ENCODE data around the gene PRKAR1B. TPM values are rescaled to one million over a fixed set of nuclear protein-coding genes. Genes with fewer than 3 reads are reported as not detected.

Gene PRKAR1B
- total and polyA plus RNA-seq, 8 donors = 2.5 to 8.4 (median 5.3) TPM

DNA sequence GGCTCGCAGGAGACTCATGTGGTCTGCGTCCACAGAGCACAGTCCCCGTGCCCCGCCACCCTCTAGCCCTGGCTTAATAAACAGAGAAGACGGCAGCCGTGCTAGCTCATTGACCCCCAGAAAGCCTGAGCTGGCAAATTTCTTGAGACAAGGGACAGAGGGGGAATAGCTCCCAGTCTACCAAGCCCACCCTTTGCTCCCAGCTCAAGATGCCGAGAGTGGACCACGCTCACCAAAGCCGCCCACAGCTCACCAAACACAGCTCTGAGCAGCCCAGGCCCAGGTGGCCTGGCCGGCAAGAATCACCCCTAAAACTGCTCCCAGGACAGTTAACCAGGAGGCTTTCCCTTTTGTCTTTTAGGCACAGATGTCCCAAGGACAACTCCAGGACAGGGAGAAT lies 212.8 kb downstream of the PRKAR1B start:
- H3K27me3 ChIP-seq = no peaks in the 10 kb centered on the region
- intact Hi-C loops (cut with DNase I) = loop anchor here in 1 of 3 donors (5.0 kb wide), 1 partner anchor 177 kb away; no protein-coding TSS in a partner anchor
- H3K9me3 ChIP-seq = no peaks in the 10 kb centered on the region
- H3K4me3 ChIP-seq = peak overlapping the region in 2 of 4 donors; percentile 31 to 100
- ATAC-seq (no peak), DNase-seq (peak in 2 of 6 donors; percentile 35 to 71), FAIRE-seq (no peak)
- peak overlapping the region in 3 of 4 donors; percentile 10 to 39 (median 26) for H3K27ac ChIP-seq
- peaks cover 9 to 25% (median 10%) of the 10 kb centered on the region in 3 donors for H3K4me1 ChIP-seq
- TF ChIP-seq CTCF (IDR thresholded peaks at IDR 0.05) = no peak
- 78 to 81% methylated on average over 10 of the region's 10 CpGs for WGBS, 2 donors
- H3K36me3 ChIP-seq = peaks cover 3 to 25% (median 8%) of the 10 kb centered on the region in 3 donors

DNA sequence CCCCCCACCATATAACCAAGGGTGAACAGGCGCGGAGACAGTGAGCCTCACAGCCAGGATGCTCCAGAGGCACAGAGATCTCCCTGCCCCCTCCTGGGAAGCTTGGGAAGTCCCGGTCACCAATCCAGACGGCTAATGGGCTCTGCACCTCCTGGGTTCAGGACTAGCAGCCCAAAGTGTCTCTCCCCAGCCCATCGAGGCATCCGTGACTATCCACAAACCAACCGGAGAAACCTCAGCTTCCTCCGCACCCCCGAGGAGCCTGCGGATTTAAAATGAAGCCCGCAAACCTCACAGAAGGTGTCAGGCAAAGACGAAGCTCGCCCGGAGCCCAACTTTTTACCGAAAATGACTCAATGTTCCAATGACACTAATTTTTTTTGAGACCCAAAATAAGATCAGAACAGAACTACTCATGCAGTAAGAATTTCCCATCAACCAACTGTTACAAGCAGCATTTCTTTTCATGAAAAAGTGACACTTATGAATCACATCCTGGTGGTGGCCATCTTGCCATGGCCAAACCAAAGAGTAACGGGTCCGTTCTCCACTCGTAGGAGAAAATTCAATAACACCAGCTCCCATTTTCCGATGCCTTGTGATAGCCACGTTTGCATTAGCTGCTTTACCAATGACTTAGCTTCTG lies 213.4 kb downstream of the PRKAR1B start:
- peak; percentile 6 to 38 (median 22) for ATAC-seq
- peak overlapping the region in 2 of 4 donors; percentile 31 to 100 for H3K4me3 ChIP-seq
- no peak for FAIRE-seq
- no peak for DNase-seq
- 63 to 72% methylated on average over 20 of the region's 20 CpGs for WGBS, 2 donors
- no peaks in the 10 kb centered on the region for H3K9me3 ChIP-seq
- H3K27ac ChIP-seq = peak overlapping the region in 3 of 4 donors; percentile 10 to 26 (median 22)
- no peaks in the 10 kb centered on the region for H3K27me3 ChIP-seq
- TF ChIP-seq CTCF (IDR thresholded peaks at IDR 0.05) = no peak
- intact Hi-C loops (cut with DNase I) = loop anchor here in 1 of 3 donors (5.0 kb wide), 1 partner anchor 176 kb away; no protein-coding TSS in a partner anchor
- H3K4me1 ChIP-seq = peaks cover 9 to 25% (median 10%) of the 10 kb centered on the region in 3 donors
- peaks cover 3 to 31% (median 14%) of the 10 kb centered on the region in 3 donors for H3K36me3 ChIP-seq

DNA sequence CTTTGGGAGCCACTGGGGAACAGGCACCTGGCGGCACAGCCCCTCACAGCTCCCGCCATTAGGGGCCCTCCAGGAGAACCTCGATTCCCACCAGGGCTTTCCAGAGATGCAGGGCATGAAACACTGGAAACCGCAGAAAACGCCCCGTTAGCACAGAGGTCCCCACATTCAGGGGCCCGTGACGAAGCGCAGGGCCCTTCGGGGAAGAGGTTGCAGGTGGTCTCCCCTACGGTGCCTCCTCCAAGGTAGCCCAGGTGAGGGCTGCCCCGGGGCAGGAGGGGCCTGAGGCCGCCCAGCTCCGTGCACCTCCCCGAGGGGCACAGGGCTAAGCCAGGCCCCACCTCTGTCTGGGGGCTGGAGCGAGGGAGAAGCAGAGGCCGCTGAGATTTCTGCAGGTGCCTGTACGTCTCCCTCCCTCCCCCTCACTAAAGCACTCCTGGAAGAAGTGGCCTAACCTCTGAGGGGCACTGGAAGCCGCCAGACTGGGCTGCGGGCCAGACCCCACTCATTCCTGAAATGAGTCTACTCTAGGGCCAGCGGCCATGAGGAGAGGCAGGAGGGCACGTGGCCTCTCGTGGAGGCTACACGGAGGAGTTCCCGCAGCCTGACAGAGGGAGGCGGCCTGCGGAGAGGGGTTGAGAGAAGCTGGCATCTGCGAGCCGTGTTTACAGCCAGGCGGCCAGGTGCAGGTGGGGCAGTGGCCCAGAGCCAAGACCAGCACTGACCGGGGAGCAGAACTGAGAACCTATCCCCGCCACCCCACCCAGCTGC lies 214.4 kb downstream of the PRKAR1B start:
- no peak for TF ChIP-seq CTCF (IDR thresholded peaks at IDR 0.05)
- H3K4me1 ChIP-seq = peaks cover 9 to 25% (median 10%) of the 10 kb centered on the region in 3 donors
- no peaks in the 10 kb centered on the region for H3K9me3 ChIP-seq
- DNase-seq (peak; percentile 83 to 96 (median 92)), ATAC-seq (peak; percentile 56 to 76 (median 75)), FAIRE-seq (no peak)
- H3K36me3 ChIP-seq = peaks cover 3 to 38% (median 14%) of the 10 kb centered on the region in 3 donors
- peak overlapping the region in 2 of 4 donors; percentile 31 to 100 for H3K4me3 ChIP-seq
- H3K27me3 ChIP-seq = no peaks in the 10 kb centered on the region
- intact Hi-C loops (cut with DNase I) = loop anchor here in 1 of 3 donors (5.0 kb wide), 1 partner anchor 175 kb away; no protein-coding TSS in a partner anchor
- H3K27ac ChIP-seq = peak overlapping the region in 3 of 4 donors; percentile 10 to 26 (median 22)
- WGBS, 2 donors = 45 to 48% methylated on average over 32 of the region's 32 CpGs

DNA sequence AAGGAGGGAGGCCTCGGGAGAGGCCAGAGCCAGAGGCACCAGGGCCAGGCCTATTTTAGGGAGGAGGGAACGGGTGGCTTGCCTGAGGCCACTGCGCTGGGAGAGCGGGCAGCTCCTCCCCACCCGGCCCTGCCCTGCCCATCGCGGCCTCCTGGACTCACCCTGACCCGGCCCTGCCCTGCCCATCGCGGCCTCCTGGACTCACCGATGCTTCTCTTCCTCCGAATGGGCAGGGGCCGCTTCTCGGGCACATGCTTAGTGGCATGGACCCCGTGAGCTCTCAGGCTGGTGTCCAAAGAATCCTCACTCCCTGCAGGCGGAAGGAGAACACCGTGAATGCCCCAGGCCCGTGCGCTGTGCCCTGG lies 215.0 kb downstream of the PRKAR1B start:
- H3K4me3 ChIP-seq = no peak overlapping the region

More for the DNA sequence above, 215.0 kb downstream of the PRKAR1B start:
- no peak for ATAC-seq
- H3K36me3 ChIP-seq = peaks cover 3 to 38% (median 14%) of the 10 kb centered on the region in 3 donors
- TF ChIP-seq CTCF (IDR thresholded peaks at IDR 0.05) = no peak
- 90 to 91% methylated on average over 18 to 19 of the region's 19 CpGs for WGBS, 2 donors
- DNase-seq = peak in 4 of 6 donors; percentile 22 to 80 (median 60)
- no peak for FAIRE-seq
- no peaks in the 10 kb centered on the region for H3K27me3 ChIP-seq
- peaks cover 9 to 29% (median 10%) of the 10 kb centered on the region in 3 donors for H3K4me1 ChIP-seq
- peak overlapping the region in 1 of 4 donors; percentile 10 for H3K27ac ChIP-seq
- intact Hi-C loops (cut with DNase I) = loop anchor here in 1 of 3 donors (5.0 kb wide), 1 partner anchor 175 kb away; no protein-coding TSS in a partner anchor
- no peaks in the 10 kb centered on the region for H3K9me3 ChIP-seq
